ENCODE results near the gene PRDX5. TPM values are rescaled to one million over a fixed set of nuclear protein-coding genes. Genes with fewer than 3 reads are reported as not detected.
A peak's percentile ranks its signal among the peaks of the same experiment; 100 is the strongest.

PRDX5 gene
- total RNA-seq, 1 experiment from 2014 or later = 228 TPM

DNA sequence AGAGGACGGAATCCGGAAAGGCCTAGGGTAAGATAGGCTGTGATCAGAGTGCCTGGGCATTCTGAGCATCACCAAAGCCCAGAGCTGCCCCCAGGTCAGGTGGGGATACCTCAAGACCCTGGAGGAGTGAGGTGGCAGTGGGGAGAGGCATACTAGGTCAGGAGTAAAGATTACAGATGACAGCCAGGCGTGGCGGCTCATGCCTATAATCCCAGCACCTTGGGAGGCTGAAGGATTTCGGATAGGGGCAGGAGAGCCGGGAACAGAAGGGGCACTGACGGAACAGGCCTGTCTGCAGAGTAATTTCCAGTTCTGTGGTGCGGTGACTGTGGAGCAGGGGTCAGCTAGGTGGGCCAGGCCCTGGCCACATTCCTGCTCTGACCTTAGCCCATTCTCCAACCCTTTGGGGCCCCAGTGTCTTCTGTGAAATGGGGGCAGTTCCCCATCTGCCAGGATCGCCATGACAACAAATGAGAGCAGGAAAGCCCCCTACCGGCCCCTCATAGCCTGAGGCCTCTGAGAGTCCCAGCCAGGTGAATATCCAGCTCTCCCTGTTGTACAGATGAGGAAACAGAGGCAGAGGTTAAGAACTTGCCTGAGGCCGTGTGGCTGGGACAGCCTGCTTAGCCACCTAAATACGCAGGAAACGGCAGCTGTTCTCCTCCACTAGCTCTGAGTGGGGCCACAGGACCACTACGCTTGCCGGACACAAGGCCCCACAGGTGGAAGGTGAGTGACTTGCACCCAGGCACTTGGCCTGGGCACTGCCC is 42.7 kb upstream of the PRDX5 start:
- no peaks in the 10 kb centered on the region for H3K4me1 ChIP-seq (ENCODE audit: insufficient read depth, low read length)
- H2BK12ac ChIP-seq (ENCODE audit: insufficient read length, low read depth, low read length) = no peak overlapping the region
- H3K14ac ChIP-seq (ENCODE audit: insufficient read depth, low read length) = no peak overlapping the region
- H3K23me2 ChIP-seq (ENCODE audit: insufficient read length, low read depth, low read length, poor library complexity, severe bottlenecking) = peaks cover 9% of the 10 kb centered on the region
- DNase-seq = no peak
- H3K9ac ChIP-seq (ENCODE audit: extremely low read depth, insufficient read length, low read length) = no peak overlapping the region
- no peak overlapping the region for H4K5ac ChIP-seq (ENCODE audit: insufficient read length, low read depth, low read length)
- no peaks in the 10 kb centered on the region; the same call in none of the 2 replicates for H3K27me3 Mint-ChIP-seq (ENCODE audit: low read depth)
- H3K9me3 ChIP-seq (ENCODE audit: control insufficient read depth, low read depth, low read length) = no peaks in the 10 kb centered on the region
- TF ChIP-seq, protein P1, sequence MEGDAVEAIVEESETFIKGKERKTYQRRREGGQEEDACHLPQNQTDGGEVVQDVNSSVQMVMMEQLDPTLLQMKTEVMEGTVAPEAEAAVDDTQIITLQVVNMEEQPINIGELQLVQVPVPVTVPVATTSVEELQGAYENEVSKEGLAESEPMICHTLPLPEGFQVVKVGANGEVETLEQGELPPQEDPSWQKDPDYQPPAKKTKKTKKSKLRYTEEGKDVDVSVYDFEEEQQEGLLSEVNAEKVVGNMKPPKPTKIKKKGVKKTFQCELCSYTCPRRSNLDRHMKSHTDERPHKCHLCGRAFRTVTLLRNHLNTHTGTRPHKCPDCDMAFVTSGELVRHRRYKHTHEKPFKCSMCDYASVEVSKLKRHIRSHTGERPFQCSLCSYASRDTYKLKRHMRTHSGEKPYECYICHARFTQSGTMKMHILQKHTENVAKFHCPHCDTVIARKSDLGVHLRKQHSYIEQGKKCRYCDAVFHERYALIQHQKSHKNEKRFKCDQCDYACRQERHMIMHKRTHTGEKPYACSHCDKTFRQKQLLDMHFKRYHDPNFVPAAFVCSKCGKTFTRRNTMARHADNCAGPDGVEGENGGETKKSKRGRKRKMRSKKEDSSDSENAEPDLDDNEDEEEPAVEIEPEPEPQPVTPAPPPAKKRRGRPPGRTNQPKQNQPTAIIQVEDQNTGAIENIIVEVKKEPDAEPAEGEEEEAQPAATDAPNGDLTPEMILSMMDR (conservative IDR thresholded peaks at IDR 0.05) = 0 out of 3 replicates have a peak, but pooled peaks have one; percentile 10
- WGBS (ENCODE audit: extremely low coverage, insufficient read length, low lambda C conversion rate) = no CpG with 5 or more reads among the region's 15 CpGs
- peaks cover 12 to 16% of the 10 kb centered on the region in 2 experiments for H3K4me1 Mint-ChIP-seq
- no peak overlapping the region for H2BK20ac ChIP-seq (ENCODE audit: low read depth, low read length, poor library complexity, severe bottlenecking)
- no peak overlapping the region for H3K4ac ChIP-seq (ENCODE audit: low read depth, low read length)
- H3K27me3 ChIP-seq (ENCODE audit: insufficient read depth, low read length) = no peaks in the 10 kb centered on the region
- no peak overlapping the region for H4K91ac ChIP-seq (ENCODE audit: insufficient read length, low read depth, low read length)
- H3K4me3 Mint-ChIP-seq = peak overlapping the region in 1 of 2 experiments; percentile 58; a peak in 2 of 5 replicates
- no peak overlapping the region for H3T11ph ChIP-seq (ENCODE audit: low read length)
- no peak overlapping the region for H2AFZ ChIP-seq (ENCODE audit: low read length)
- H2BK120ac ChIP-seq (ENCODE audit: low read depth, low read length, poor library complexity, severe bottlenecking) = no peak overlapping the region
- H2AK5ac ChIP-seq (ENCODE audit: insufficient read length, low read length) = no peak overlapping the region
- H4K8ac ChIP-seq (replicated peaks; ENCODE audit: insufficient read length, low read depth, low read length) = no peak overlapping the region
- H3K18ac ChIP-seq (ENCODE audit: insufficient read length, low read depth, low read length) = no peak overlapping the region
- no peak overlapping the region for H3K23ac ChIP-seq (ENCODE audit: insufficient read length, low read depth, low read length)
- H3K36me3 Mint-ChIP-seq (ENCODE audit: insufficient read depth in 1 of 3, low read depth in 3 of 3) = peaks cover 0 to 9% (median 6%) of the 10 kb centered on the region in 3 experiments; a peak in 4 of 7 replicates
- no peaks in the 10 kb centered on the region for H3K9me3 Mint-ChIP-seq
- no peak overlapping the region for H3K4me2 ChIP-seq (ENCODE audit: insufficient read depth, insufficient read length, low read length)
- no peaks in the 10 kb centered on the region for H3K79me2 ChIP-seq (ENCODE audit: insufficient read depth, low read length)
- no peak overlapping the region for H2BK5ac ChIP-seq (ENCODE audit: insufficient read length, low read length)
- no peaks in the 10 kb centered on the region for H3K79me1 ChIP-seq (ENCODE audit: insufficient read depth, low read depth, low read length, poor library complexity, severe bottlenecking)
- peaks cover 2% of the 10 kb centered on the region for H4K20me1 ChIP-seq (ENCODE audit: control insufficient read depth, insufficient read depth, insufficient read length)
- H3K27ac ChIP-seq (ENCODE audit: insufficient read length, low read depth, low read length) = no peak overlapping the region
- no peak overlapping the region for H2BK15ac ChIP-seq (ENCODE audit: low read depth, low read length)
- no peak overlapping the region for H3K56ac ChIP-seq (ENCODE audit: insufficient read length, low read depth, low read length)
- peak overlapping the region in 1 of 3 experiments; percentile 83; a peak in 4 of 7 replicates for H3K27ac Mint-ChIP-seq
